ENCODE data around the gene YBX3.

YBX3 gene

GRCh38 chr12:10688042-10688441, 35.1 kb downstream of the YBX3 start:
- no peak for DNase-seq (ENCODE audit: low read depth)
- H3K4me3 ChIP-seq (ENCODE audit: low read depth, low read length), result no peak overlapping the region
- TF ChIP-seq CTCF (IDR thresholded peaks at IDR 0.05; ENCODE audit: low read depth, low read length, missing control alignments), result no peak

- H3K4me3 ChIP-seq (ENCODE audit: low read depth, low read length), result peak within 1 kb of the TSS; percentile 29
- no peak for DNase-seq (ENCODE audit: low read depth)
- TF ChIP-seq CTCF (IDR thresholded peaks at IDR 0.05; ENCODE audit: low read depth, low read length, missing control alignments), result peak; percentile 89
Measured at GRCh38 chr12:10673659-10674384, 49.3 kb downstream of the YBX3 start, which contains the start of gene STYK1. Gene STYK1, minus strand, starts transcription at chr12:10674052. Its CDS starts 39,434 bp downstream, at chr12:10634618.

GRCh38 chr12:10672231-10672868, 50.8 kb downstream of the YBX3 start:
- H3K4me3 ChIP-seq (ENCODE audit: low read depth, low read length), result no peak overlapping the region
- DNase-seq (ENCODE audit: low read depth), result no peak
- no peak for TF ChIP-seq CTCF (IDR thresholded peaks at IDR 0.05; ENCODE audit: low read depth, low read length, missing control alignments)

- DNase-seq (ENCODE audit: low read depth), result no peak
- no peak overlapping the region for H3K4me3 ChIP-seq (ENCODE audit: low read depth, low read length)
- TF ChIP-seq CTCF (IDR thresholded peaks at IDR 0.05; ENCODE audit: low read depth, low read length, missing control alignments), result no peak
Measured at GRCh38 chr12:10669533-10669932, 53.6 kb downstream of the YBX3 start.

- TF ChIP-seq CTCF (IDR thresholded peaks at IDR 0.05; ENCODE audit: low read depth, low read length, missing control alignments), result no peak
- DNase-seq (ENCODE audit: low read depth), result no peak
- no peak overlapping the region for H3K4me3 ChIP-seq (ENCODE audit: low read depth, low read length)
Measured at GRCh38 chr12:10668526-10668925, 54.6 kb downstream of the YBX3 start.

- DNase-seq (ENCODE audit: low read depth), result no peak
- no peak for TF ChIP-seq CTCF (IDR thresholded peaks at IDR 0.05; ENCODE audit: low read depth, low read length, missing control alignments)
- no peak overlapping the region for H3K4me3 ChIP-seq (ENCODE audit: low read depth, low read length)
Measured at GRCh38 chr12:10667581-10667980, 55.5 kb downstream of the YBX3 start.

Measured in GM12864 (cell line).